GM19025 (cell line): Measurements from ENCODE around the gene HECTD1.
"Not testable (repeated sequence)": the region's sequence is repeated elsewhere in the genome, so short reads cannot be mapped to it uniquely, and the experiment has no call there.

Experiments
- ATAC-seq: cut with Tn5 transposase; IDR thresholded peaks from one replicate; pipeline ENCODE4 v1.9.1; 2021; ENCODE audit warnings: mild to moderate bottlenecking, low read depth, moderate library complexity; ENCODE audit not compliant: unreplicated experiment

Gene HECTD1

DNA sequence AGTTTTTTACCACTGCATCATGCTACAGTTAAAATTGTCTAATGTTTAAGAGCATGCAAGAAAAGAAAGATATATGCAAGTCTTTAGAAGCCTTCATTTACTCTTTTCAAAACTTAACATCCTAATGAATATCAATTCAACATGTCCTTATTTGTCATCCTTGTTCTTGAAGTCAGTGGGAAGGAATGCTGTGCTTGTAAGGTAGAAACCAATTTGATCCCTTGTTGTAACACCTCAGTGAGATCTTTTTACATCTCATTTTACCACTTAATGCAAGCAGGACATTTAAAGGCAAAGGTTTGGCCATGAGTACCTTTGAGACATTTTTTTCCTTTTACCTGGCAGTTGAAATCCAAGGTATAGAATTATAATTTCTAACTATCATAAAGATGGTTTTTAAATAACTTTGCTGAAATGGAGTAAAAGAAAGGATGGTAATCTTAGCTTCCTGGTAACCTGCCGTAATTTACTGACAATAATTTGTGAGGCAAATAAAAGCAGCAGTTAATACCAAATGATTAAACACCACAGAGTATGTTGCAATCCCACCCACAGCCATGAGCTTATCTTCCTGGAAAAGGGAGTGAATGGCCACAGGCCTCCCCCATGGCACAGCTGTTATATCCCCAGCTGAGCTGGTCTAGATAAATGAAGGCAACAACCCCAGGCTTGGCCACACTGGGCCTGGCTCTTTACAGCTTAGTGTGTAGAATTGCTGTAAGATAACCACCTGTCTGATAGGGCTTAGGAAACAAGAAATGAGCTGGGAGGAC lies 148.3 kb downstream of the HECTD1 start:
- ATAC-seq: no peak

DNA sequence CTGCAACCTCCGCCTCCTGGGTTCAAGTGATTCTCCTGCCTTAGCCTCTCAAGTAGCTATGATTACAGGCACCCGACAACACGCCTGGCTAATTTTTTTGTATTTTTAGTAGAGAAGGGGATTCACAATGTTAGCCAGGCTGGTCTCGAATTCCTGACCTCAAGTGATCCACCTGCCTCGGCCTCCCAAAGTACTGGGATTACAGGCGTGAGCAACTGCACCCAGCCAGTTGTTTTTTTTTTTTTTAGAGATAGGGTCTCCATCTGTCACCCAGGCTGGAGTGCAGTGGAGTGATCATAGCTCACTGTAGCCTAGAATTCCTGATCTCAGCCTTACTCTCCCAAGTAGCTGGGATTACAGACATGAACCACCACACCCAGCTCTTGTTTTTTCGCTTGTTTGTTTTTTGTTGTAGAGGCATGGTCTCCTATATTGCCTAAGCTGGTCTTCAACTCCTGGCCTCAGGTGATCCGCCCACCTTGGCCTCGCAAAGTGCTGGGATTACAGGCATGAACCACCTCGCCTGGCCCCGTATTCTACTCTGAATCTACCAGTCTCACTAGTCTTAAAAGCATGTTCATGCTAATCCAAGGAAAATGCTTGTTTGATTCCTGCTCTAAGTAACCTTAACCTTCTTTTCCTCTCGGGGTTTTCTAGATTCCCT lies 149.8 kb downstream of the HECTD1 start:
- no peak for ATAC-seq

DNA sequence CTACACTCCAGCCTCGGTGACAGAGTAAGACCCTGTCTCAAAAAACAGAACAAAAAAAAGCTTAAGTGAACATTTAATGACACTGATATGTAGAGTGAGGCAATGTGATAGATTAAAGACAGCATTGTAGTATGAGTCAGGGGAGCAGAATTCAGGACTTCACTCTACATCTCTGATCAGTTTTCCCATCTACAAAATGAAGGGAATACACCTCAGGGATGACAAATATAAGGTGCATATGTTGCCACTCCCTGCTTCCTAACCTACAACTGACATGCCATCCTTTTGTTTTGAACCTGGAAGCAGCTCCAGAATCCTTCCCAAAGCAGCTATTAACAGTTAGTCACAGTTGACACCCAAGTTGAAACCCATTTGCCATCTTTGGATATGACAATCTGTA lies 150.6 kb downstream of the HECTD1 start:
- no peak for ATAC-seq

DNA sequence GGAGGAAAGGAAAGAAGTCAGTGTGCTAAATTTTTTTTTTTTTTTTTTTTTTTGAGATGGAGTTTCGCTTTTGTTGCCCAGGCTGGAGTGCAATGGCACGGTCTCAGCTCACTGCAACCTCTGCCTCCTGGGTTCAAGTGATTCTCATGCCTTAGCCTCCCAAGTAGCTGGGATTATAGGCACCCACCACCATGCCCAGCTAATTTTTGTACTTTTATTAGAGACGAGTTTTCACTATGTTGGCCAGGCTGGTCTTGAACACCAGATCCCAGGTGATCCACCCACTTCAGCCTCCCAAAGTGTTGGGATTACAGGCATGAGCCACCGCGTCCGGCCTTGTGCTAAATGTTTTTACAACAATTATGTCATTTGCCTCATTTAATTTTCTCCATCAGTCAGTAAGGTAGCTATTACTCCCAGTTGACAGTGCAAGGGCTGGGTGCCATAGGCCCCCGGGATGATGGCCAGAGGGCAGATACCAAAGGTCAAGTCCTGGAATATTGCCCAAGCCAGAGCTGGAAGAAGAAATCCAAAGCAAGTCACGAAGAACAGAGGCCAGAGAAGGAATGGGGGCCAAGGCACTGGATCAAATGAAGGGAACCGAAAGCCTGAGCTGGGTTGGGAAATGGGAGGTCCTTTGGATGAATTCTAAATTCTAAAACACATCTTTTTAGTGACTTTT lies 154.5 kb downstream of the HECTD1 start:
- ATAC-seq: not testable (repeated sequence)

DNA sequence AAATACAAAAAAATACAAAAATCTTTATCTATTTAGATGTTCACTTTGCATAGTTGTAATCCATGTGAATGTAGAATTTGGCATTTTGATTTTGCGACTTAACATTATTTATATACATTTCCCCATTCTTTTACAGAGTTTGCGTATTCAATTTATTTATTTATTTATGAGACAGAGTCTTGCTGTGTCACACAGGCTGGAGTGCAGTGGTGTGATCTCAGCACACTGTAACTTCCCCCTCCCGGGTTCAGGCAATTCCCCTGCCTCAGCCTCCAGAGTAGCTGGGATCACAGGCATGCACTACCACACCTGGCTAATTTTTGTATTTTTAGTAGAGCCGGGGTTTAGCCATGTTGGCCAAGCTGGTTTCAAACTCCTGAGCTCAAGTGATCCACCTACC lies 156.1 kb downstream of the HECTD1 start:
- no peak for ATAC-seq

DNA sequence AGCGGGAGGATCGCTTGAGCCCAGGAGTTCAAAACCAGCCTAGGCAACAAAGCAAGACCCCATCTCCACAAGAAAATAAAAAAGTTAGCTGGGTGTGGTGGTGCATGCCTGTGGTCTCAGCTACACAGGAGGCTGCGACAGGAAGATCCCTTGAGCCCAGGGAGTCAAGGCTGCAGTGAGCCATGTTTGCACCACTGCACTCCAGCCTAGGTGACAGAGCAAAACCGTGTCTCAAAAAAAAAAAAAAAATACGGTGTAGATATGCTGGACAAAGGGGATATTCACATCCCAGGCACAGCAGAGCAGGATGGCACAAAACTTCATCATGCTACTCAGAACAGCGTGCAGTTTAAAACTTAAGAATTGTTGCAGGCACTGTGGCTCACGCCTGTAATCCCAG lies 156.6 kb downstream of the HECTD1 start:
- no peak for ATAC-seq
